Loucy (cell line): Measurements from ENCODE around the gene REM1.
"Not testable (repeated sequence)": the region's sequence is repeated elsewhere in the genome, so short reads cannot be mapped to it uniquely, and the experiment has no call there.

Experiments
- H2AFZ ChIP-seq: fragments of 200-600 bp; sonication (generic); 2 replicates; pipeline ENCODE4 v1.6.0; 2016; ENCODE audit warnings: antibody characterized with exemption, mild to moderate bottlenecking, low read length, moderate library complexity
- H3F3A ChIP-seq: fragments of 200-600 bp; 2 replicates; pipeline ENCODE4 v1.6.0; 2016; ENCODE audit warnings: antibody characterized with exemption, low read depth, mild to moderate bottlenecking
- H3K27me3 ChIP-seq: fragments of 200-600 bp; sonication (generic); 2 replicates; pipeline ENCODE4 v1.6.1; 2014; ENCODE audit warnings: low read length, mild to moderate bottlenecking; ENCODE audit not compliant: insufficient read depth, poor library complexity, severe bottlenecking
- H3K36me3 ChIP-seq: fragments of 200-600 bp; sonication (generic); 2 replicates; pipeline ENCODE4 v1.6.1; 2016; ENCODE audit warnings: low read length; ENCODE audit not compliant: insufficient read depth
- H3K4me1 ChIP-seq: fragments of 200-600 bp; sonication (generic); 2 replicates; pipeline ENCODE4 v1.5.1; 2014; ENCODE audit warnings: low read length, mild to moderate bottlenecking; ENCODE audit not compliant: insufficient read depth, poor library complexity, severe bottlenecking
- H3K4me2 ChIP-seq: fragments of 200-600 bp; sonication (generic); 2 replicates; pipeline ENCODE4 v1.6.0; 2014; ENCODE audit warnings: antibody characterized with exemption, low read length, low read depth, mild to moderate bottlenecking; ENCODE audit not compliant: poor library complexity, severe bottlenecking
- H3K4me3 ChIP-seq: fragments of 200-600 bp; sonication (generic); 2 replicates; pipeline ENCODE4 v1.5.1; 2014; ENCODE audit warnings: low read length, mild to moderate bottlenecking, mixed read lengths; ENCODE audit not compliant: poor library complexity, severe bottlenecking
- H3K79me2 ChIP-seq: fragments of 200-600 bp; sonication (generic); 2 replicates; pipeline ENCODE4 v1.6.1; 2014; ENCODE audit warnings: low read length; ENCODE audit not compliant: insufficient read depth
- H3K9ac ChIP-seq: fragments of 200-600 bp; sonication (generic); 2 replicates; pipeline ENCODE4 v1.6.0; 2014; ENCODE audit warnings: mild to moderate bottlenecking, low read depth, low read length, moderate library complexity; ENCODE audit not compliant: poor library complexity, severe bottlenecking
- H3K9me2 ChIP-seq: fragments of 200-600 bp; sonication (generic); replicated peaks from 2 replicates; pipeline ENCODE4 v1.6.1; 2016; ENCODE audit warnings: low read depth, low read length, mixed read lengths
- H3K9me3 ChIP-seq: fragments of 200-600 bp; sonication (generic); 2 replicates; pipeline ENCODE4 v1.6.1; 2014; ENCODE audit warnings: mild to moderate bottlenecking, antibody characterized with exemption, low read length, low read depth; ENCODE audit not compliant: insufficient read depth
- H4K20me1 ChIP-seq: fragments of 200-600 bp; sonication (generic); 2 replicates; pipeline ENCODE4 v1.6.0; 2014; ENCODE audit warnings: antibody characterized with exemption, low read length, mild to moderate bottlenecking; ENCODE audit not compliant: insufficient read depth, poor library complexity, severe bottlenecking
- CTCF ChIP-seq: fragments of 200-600 bp; sonication (generic); conservative IDR thresholded peaks from 2 replicates; pipeline ENCODE4 v1.5.1; 2014; ENCODE audit warnings: mild to moderate bottlenecking, antibody characterized with exemption, low read length
- EZH2phosphoT487 ChIP-seq: fragments of 200-600 bp; IDR thresholded peaks from 2 replicates; pipeline ENCODE4 v1.6.1; 2018; ENCODE audit warnings: antibody characterized with exemption, mild to moderate bottlenecking, moderate library complexity, borderline replicate concordance

Gene REM1

DNA sequence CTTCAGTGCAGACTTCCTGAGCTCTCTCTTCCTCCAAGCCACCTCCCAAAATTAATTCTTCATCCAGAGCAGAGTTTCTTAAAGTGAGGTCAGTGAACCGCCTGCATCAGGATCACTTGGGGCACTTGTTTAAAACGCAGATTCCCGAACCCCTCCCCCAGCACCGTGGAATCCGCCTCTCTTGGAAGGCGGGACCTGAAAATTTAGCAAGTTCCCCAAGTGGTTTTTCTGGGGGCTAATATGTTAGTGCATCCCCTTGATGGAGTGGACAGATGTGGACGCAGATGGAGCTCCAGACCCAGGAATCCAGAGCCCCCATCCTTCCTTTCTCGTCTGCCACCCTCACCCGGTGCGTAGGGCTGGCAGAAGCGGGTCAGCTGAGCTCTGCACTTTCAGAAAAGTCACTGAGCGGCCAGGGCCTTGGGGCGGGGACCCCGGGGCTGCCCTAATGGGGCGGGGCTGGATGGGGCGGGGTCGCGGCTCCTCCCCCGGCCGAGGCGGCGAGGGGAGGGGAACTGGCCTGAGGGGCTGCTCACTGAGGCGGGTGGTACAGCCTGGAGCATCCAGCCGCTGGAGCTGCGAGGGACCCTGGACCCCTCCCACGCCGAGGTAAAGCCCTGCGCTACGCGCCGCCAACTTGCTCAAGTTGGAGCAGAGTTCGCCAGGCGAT, at the start of gene REM1, which contains the start of gene DEFB124:
TSS of gene REM1 (plus strand) at position 531 of the 670 bp plus-strand sequence. CDS start 1,158 bp downstream, outside the sequence.
TSS of gene DEFB124 (minus strand) at position 370 of the 670 bp plus-strand sequence. CDS start 2,114 bp downstream, outside the sequence.
- no peak for TF ChIP-seq CTCF
- no peak for TF ChIP-seq EZH2phosphoT487
- Histone ChIP-seq H3K9ac (no peak within 1 kb of the TSS), H3K27me3 (no peaks in the 10 kb centered on the region), H3F3A (no peaks in the 10 kb centered on the region), H3K4me3 (no peak within 1 kb of the TSS), H2AFZ (no peak within 1 kb of the TSS), H3K4me2 (no peak within 1 kb of the TSS), H3K9me2 (no peaks in the 10 kb centered on the region), H3K4me1 (no peaks in the 10 kb centered on the region), H4K20me1 (no peaks in the 10 kb centered on the region), H3K79me2 (no peaks in the 10 kb centered on the region), H3K9me3 (no peaks in the 10 kb centered on the region), H3K36me3 (no peaks in the 10 kb centered on the region)

- Histone ChIP-seq H3K4me1 (no peaks in the 10 kb centered on the region), H3K9ac (no peak overlapping the region), H3F3A (no peaks in the 10 kb centered on the region), H4K20me1 (no peaks in the 10 kb centered on the region), H2AFZ (no peak overlapping the region), H3K36me3 (no peaks in the 10 kb centered on the region), H3K27me3 (no peaks in the 10 kb centered on the region), H3K9me2 (no peaks in the 10 kb centered on the region), H3K4me2 (no peak overlapping the region), H3K4me3 (no peak overlapping the region), H3K79me2 (no peaks in the 10 kb centered on the region), H3K9me3 (no peaks in the 10 kb centered on the region)
- no peak for TF ChIP-seq CTCF
- TF ChIP-seq EZH2phosphoT487 = no peak
Measured at GRCh38 chr20:31425797-31426196, 49.3 kb upstream of the REM1 start.

- H3K4me2 ChIP-seq, H3F3A ChIP-seq, H3K79me2 ChIP-seq, H3K27me3 ChIP-seq, H3K9me3 ChIP-seq, H3K4me1 ChIP-seq, H3K36me3 ChIP-seq, H4K20me1 ChIP-seq, H2AFZ ChIP-seq, H3K9me2 ChIP-seq, H3K4me3 ChIP-seq, H3K9ac ChIP-seq: not testable (repeated sequence)
Measured at GRCh38 chr20:31426891-31427551, 48.1 kb upstream of the REM1 start.

- not testable (repeated sequence) for H3K9ac ChIP-seq, H3K9me2 ChIP-seq, H3K36me3 ChIP-seq, H4K20me1 ChIP-seq, H3F3A ChIP-seq, H2AFZ ChIP-seq, H3K4me2 ChIP-seq, H3K79me2 ChIP-seq, H3K4me1 ChIP-seq, H3K27me3 ChIP-seq, H3K9me3 ChIP-seq, H3K4me3 ChIP-seq
Measured at GRCh38 chr20:31427576-31427975, 47.5 kb upstream of the REM1 start.
